H1 (cell line): ENCODE data around the gene SYMPK. TPM values are rescaled to one million over a fixed set of nuclear protein-coding genes. Genes with fewer than 3 reads are reported as not detected.

Source experiments
- CTCF ChIA-PET: fragments of 300-600 bp; sonication (Branson Sonifier 250); formaldehyde crosslinking; loops from one replicate; lab custom pipeline; 2021; ENCODE audit not compliant: partially characterized antibody; lab: Charles Lee
- POLR2A ChIA-PET: fragments of 300-600 bp; sonication (Branson Sonifier 250); formaldehyde crosslinking; loops from one replicate; lab custom pipeline; 2021; ENCODE audit warnings: inconsistent platforms; ENCODE audit not compliant: partially characterized antibody; lab: Charles Lee
- DNase-seq, 2 experiments: peaks; one replicate each; pipeline versions ENCODE4 v3.0.0 to v3.0.0-alpha.2; 2010 to 2022; ENCODE audit warnings: low spot score in 2 of 2, low read depth in 1 of 2, mixed read lengths in 1 of 2
- FAIRE-seq: peaks from 2 replicates; lab custom pipeline; 2011; peaks lifted over from hg19 to GRCh38; lab: Jason Lieb, UNC
- H2AFZ ChIP-seq: 2 replicates; pipeline ENCODE4 v1.8.1; 2012; ENCODE audit warnings: low read length, inconsistent platforms
- H2AK5ac ChIP-seq: 2 replicates; pipeline ENCODE4 v1.6.1; 2013; ENCODE audit warnings: low read depth, low read length
- H2BK120ac ChIP-seq: replicated peaks from 2 replicates; pipeline ENCODE3; 2013; ENCODE audit warnings: low read depth, low read length, inconsistent platforms
- H2BK12ac ChIP-seq: 2 replicates; pipeline ENCODE4 v1.6.1; 2013; ENCODE audit warnings: low read depth, low read length
- H2BK15ac ChIP-seq: 2 replicates; pipeline ENCODE4 v1.6.1; 2013; ENCODE audit warnings: low read length
- H2BK20ac ChIP-seq: 2 replicates; pipeline ENCODE4 v1.6.1; 2013; ENCODE audit warnings: low read length
- H2BK5ac ChIP-seq: 2 replicates; pipeline ENCODE4 v1.6.1; 2013; ENCODE audit warnings: low read depth, low read length
- H3K14ac ChIP-seq: 2 replicates; pipeline ENCODE4 v1.6.1; 2013; ENCODE audit warnings: inconsistent platforms; ENCODE audit not compliant: insufficient read length
- H3K18ac ChIP-seq: 2 replicates; pipeline ENCODE4 v1.6.1; 2013; ENCODE audit warnings: low read length; ENCODE audit errors: extremely low read depth
- H3K23ac ChIP-seq: 2 replicates; pipeline ENCODE4 v1.6.1; 2013; ENCODE audit warnings: inconsistent platforms; ENCODE audit not compliant: insufficient read length
- H3K23me2 ChIP-seq: 2 replicates; pipeline ENCODE4 v1.6.1; 2013; ENCODE audit warnings: low read depth, low read length
- H3K27ac ChIP-seq: 2 replicates; pipeline ENCODE4 v1.6.1; 2011; ENCODE audit warnings: low read depth, low read length, inconsistent platforms
- H3K27me3 ChIP-seq, 4 experiments: replicated peaks in 1 of 4; 1 replicate in 1 of 4; 2 replicates in 3 of 4; pipeline versions ENCODE4 v1.6.1 to v1.8.1; 2011 to 2013; ENCODE audit warnings: low read length in 3 of 4, mild to moderate bottlenecking in 3 of 4, inconsistent platforms in 2 of 4, mixed read lengths in 2 of 4, moderate library complexity in 1 of 4; ENCODE audit not compliant: control insufficient read depth in 3 of 4, insufficient read depth in 3 of 4; ENCODE audit errors: extremely low read depth in 1 of 4
- H3K36me3 ChIP-seq, 4 experiments: 2 replicates each; pipeline versions ENCODE4 v1.6.1 to v1.8.1; 2011 to 2013; ENCODE audit warnings: mild to moderate bottlenecking in 4 of 4, low read length in 3 of 4, moderate library complexity in 2 of 4, control low read depth in 1 of 4, inconsistent platforms in 1 of 4; ENCODE audit not compliant: insufficient read depth in 4 of 4, control insufficient read depth in 2 of 4
- H3K4ac ChIP-seq: replicated peaks from 2 replicates; pipeline ENCODE3; 2013; ENCODE audit warnings: low read length, low read depth, mixed read lengths, inconsistent platforms; ENCODE audit not compliant: insufficient read length
- H3K4me1 ChIP-seq, 4 experiments: replicated peaks in 1 of 4; 1 replicate in 1 of 4; 2 replicates in 3 of 4; pipeline versions ENCODE4 v1.6.1 to v1.8.1; 2011 to 2013; ENCODE audit warnings: low read length in 3 of 4, inconsistent platforms in 2 of 4, mixed read lengths in 1 of 4; ENCODE audit not compliant: insufficient read depth in 4 of 4, control insufficient read depth in 3 of 4
- H3K4me2 ChIP-seq, 2 experiments: 2 replicates each; pipeline versions ENCODE4 v1.6.1 to v1.8.1; 2011 to 2013; ENCODE audit warnings: low read depth in 2 of 2, low read length in 2 of 2, control low read depth in 1 of 2, inconsistent platforms in 1 of 2, mild to moderate bottlenecking in 1 of 2; ENCODE audit not compliant: insufficient read depth in 1 of 2
- H3K4me3 ChIP-seq, 4 experiments: fragments of 200-600, 300-600 bp in 1 of 4; sonication (generic), shearing (Covaris generic), sonication (Bioruptor Twin) in 1 of 4; 2 replicates each; pipeline versions ENCODE4 v1.5.1 to v1.8.1; 2011 to 2016; ENCODE audit warnings: low read length in 4 of 4, low read depth in 3 of 4, control low read depth in 2 of 4, inconsistent platforms in 2 of 4, mild to moderate bottlenecking in 2 of 4, mixed read lengths in 1 of 4, moderate library complexity in 1 of 4; ENCODE audit not compliant: insufficient read depth in 2 of 4; ENCODE audit errors: extremely low read depth in 1 of 4
- H3K56ac ChIP-seq: replicated peaks from 2 replicates; pipeline ENCODE3; 2013; ENCODE audit warnings: low read depth, mild to moderate bottlenecking, mixed read lengths, low read length, inconsistent platforms; ENCODE audit not compliant: insufficient read length
- H3K79me1 ChIP-seq: 2 replicates; pipeline ENCODE4 v1.6.1; 2013; ENCODE audit warnings: low read depth, low read length, control low read depth
- H3K79me2 ChIP-seq, 2 experiments: 2 replicates each; pipeline versions ENCODE4 v1.6.1 to v1.8.1; 2012 to 2013; ENCODE audit warnings: low read length in 2 of 2, mild to moderate bottlenecking in 2 of 2, inconsistent platforms in 1 of 2; ENCODE audit not compliant: insufficient read depth in 2 of 2, control insufficient read depth in 1 of 2
- H3K9ac ChIP-seq, 4 experiments: replicated peaks in 1 of 4; 1 replicate in 1 of 4; 2 replicates in 3 of 4; pipeline versions ENCODE4 v1.6.1 to v1.8.1; 2011 to 2013; ENCODE audit warnings: low read depth in 3 of 4, low read length in 3 of 4, control low read depth in 2 of 4, mild to moderate bottlenecking in 2 of 4, moderate library complexity in 2 of 4, inconsistent platforms in 1 of 4; ENCODE audit errors: extremely low read depth in 1 of 4
- H3K9me3 ChIP-seq, 2 experiments: 2 replicates each; pipeline versions ENCODE4 v1.6.1 to v1.8.1; 2012 to 2013; ENCODE audit warnings: mild to moderate bottlenecking in 2 of 2, moderate library complexity in 2 of 2, control low read depth in 1 of 2, inconsistent platforms in 1 of 2, low read depth in 1 of 2, low read length in 1 of 2, mixed read lengths in 1 of 2; ENCODE audit not compliant: insufficient read depth in 2 of 2
- H4K20me1 ChIP-seq, 2 experiments: replicated peaks in 1 of 2; 2 replicates each; pipeline versions ENCODE3 to v1.8.1; 2011 to 2013; ENCODE audit warnings: inconsistent platforms in 2 of 2, low read length in 2 of 2, mild to moderate bottlenecking in 1 of 2; ENCODE audit not compliant: insufficient read depth in 2 of 2, control insufficient read depth in 1 of 2
- H4K5ac ChIP-seq: 2 replicates; pipeline ENCODE4 v1.6.1; 2013; ENCODE audit warnings: low read length, low read depth, mixed read lengths, inconsistent platforms; ENCODE audit not compliant: insufficient read length
- H4K8ac ChIP-seq: 2 replicates; pipeline ENCODE4 v1.8.0; 2013; ENCODE audit warnings: mild to moderate bottlenecking, moderate library complexity, low read length, inconsistent platforms; ENCODE audit not compliant: insufficient read depth; ENCODE audit errors: extremely low read depth
- H4K91ac ChIP-seq: replicated peaks from 2 replicates; pipeline ENCODE3; 2013; ENCODE audit warnings: low read length, mixed read lengths, inconsistent platforms; ENCODE audit not compliant: insufficient read length
- ATF2 ChIP-seq: IDR thresholded peaks from 2 replicates; pipeline ENCODE4 v1.6.1; 2012; ENCODE audit warnings: low read length, inconsistent platforms
- FOSL1 ChIP-seq: IDR thresholded peaks from 2 replicates; pipeline ENCODE4 v1.6.1; 2011; ENCODE audit warnings: mild to moderate bottlenecking, low read depth, low read length, moderate library complexity; ENCODE audit not compliant: insufficient read depth
- GABPA ChIP-seq: IDR thresholded peaks from 2 replicates; pipeline ENCODE4 v1.6.1; 2011; ENCODE audit warnings: mild to moderate bottlenecking, low read length, moderate library complexity, borderline replicate concordance; ENCODE audit not compliant: insufficient read depth
- NANOG ChIP-seq: IDR thresholded peaks from 2 replicates; pipeline ENCODE4 v1.6.1; 2011; ENCODE audit warnings: low read length, low read depth, mild to moderate bottlenecking, inconsistent platforms; ENCODE audit not compliant: insufficient read depth, poor library complexity, severe bottlenecking
- RAD21 ChIP-seq, 2 experiments: IDR thresholded peaks in 1 of 2; conservative IDR thresholded peaks in 1 of 2; 2 replicates each; pipeline ENCODE4 v1.6.1; 2011; ENCODE audit warnings: low read depth in 2 of 2, low read length in 2 of 2, improper control_type of control experiment in 1 of 2, inconsistent platforms in 1 of 2, mild to moderate bottlenecking in 1 of 2, moderate library complexity in 1 of 2
- SIRT6 ChIP-seq: IDR thresholded peaks from one replicate; pipeline ENCODE4 v1.7.1; 2012; ENCODE audit warnings: low read length, inconsistent platforms
- SUZ12 ChIP-seq: fragments of 200-600 bp; sonication (generic); IDR thresholded peaks from 2 replicates; pipeline ENCODE4 v1.6.1; 2012; ENCODE audit warnings: mild to moderate bottlenecking, inconsistent platforms, low read length, moderate library complexity, mixed read lengths
- TEAD4 ChIP-seq: IDR thresholded peaks from 2 replicates; pipeline ENCODE4 v1.6.1; 2012; ENCODE audit warnings: low read depth, low read length, inconsistent platforms, mixed read lengths
- WGBS, 2 experiments: shearing (Covaris generic) in 1 of 2; methylation state at CpG; one replicate each; pipeline versions ENCODE4 v1.1.6 to v1.1.7; 2013 to 2015; ENCODE audit warnings: low lambda C conversion rate in 2 of 2, mixed read lengths in 2 of 2, inconsistent platforms in 1 of 2, low coverage in 1 of 2, missing lambda C conversion rate in 1 of 2; ENCODE audit not compliant: insufficient replicate concordance in 2 of 2, insufficient coverage in 1 of 2, insufficient read length in 1 of 2; ENCODE audit errors: extremely low coverage in 1 of 2, missing lambda C conversion rate in 1 of 2; 5-methylcytosine and 5-hydroxymethylcytosine counted together
- polyA plus RNA-seq, 7 experiments: library from polyadenylated mRNA; depleted of rRNA in 3 of 7; stranded (reverse) in 5 of 7; unstranded in 2 of 7; fragments of >200 nt in 5 of 7; fragments of 200-250 nt in 2 of 7; gene quantifications; 1 replicate in 5 of 7; 2 replicates in 1 of 7; 4 replicates in 1 of 7; pipeline versions ENCODE4 v1.2.1 to v1.2.3, GENCODE V29; 2011 to 2013; ENCODE audit warnings: missing spikeins in 2 of 7, mixed read lengths in 2 of 7
- total RNA-seq: library from RNA; stranded (reverse); fragmentation: NEBNext Ultra II Directional; extraction: Animal tissue kit (Norgen Biotek cat#: 25700); gene quantifications from 2 replicates; pipeline ENCODE4 v1.2.1, GENCODE V29; 2021

Gene SYMPK
- total and polyA plus RNA-seq, 2 of the 8 experiments (the other 6 are each of a cell fraction or from before 2014, with no cell fraction given), result 93.6 to 99.5 TPM

GRCh38 chr19:45825917-45826893 is 36.7 kb downstream of the SYMPK start:
- Histone ChIP-seq H2AK5ac (no peak overlapping the region), H3K18ac (no peak overlapping the region), H2AFZ (no peak overlapping the region), H2BK120ac (no peak overlapping the region), H3K9me3 (no peaks in the 10 kb centered on the region), H4K91ac (no peak overlapping the region), H4K20me1 (peaks cover 5 to 16% of the 10 kb centered on the region in 2 experiments), H3K56ac (no peak overlapping the region), H4K8ac (no peak overlapping the region), H3K9ac (no peak overlapping the region), H3K79me2 (no peaks in the 10 kb centered on the region), H3K4me2 (no peak overlapping the region), H3K36me3 (peaks cover 49 to 72% (median 68%) of the 10 kb centered on the region in 4 experiments), H2BK20ac (no peak overlapping the region), H3K79me1 (no peaks in the 10 kb centered on the region), H2BK12ac (no peak overlapping the region), H3K4me3 (no peak overlapping the region), H3K14ac (no peak overlapping the region), H3K27ac (no peak overlapping the region), H2BK15ac (no peak overlapping the region), H3K4me1 (no peaks in the 10 kb centered on the region), H3K4ac (no peak overlapping the region), H3K23ac (no peak overlapping the region), H3K23me2 (0 out of 2 replicates have a peak, but pooled peaks cover 1% of the 10 kb centered on the region), H4K5ac (no peak overlapping the region), H3K27me3 (no peaks in the 10 kb centered on the region), H2BK5ac (no peak overlapping the region)
- no peak for FAIRE-seq
- DNase-seq, result no peak
- CTCF ChIA-PET, result interaction anchor here (0.7 to 5.3 kb wide), 7 partner anchors 8 to 248 kb away, joined by 3 to 42 read pairs (median 3); no protein-coding TSS in a partner anchor
- POLR2A ChIA-PET, result interaction anchor here (1.0 to 2.6 kb wide), 13 partner anchors 9 to 134 kb away, joined by 3 to 11 read pairs (median 3); partner anchors contain the start of genes RSPH6A, SIX5 and SNRPD2
- 88% methylated on average over 22 of the region's 22 CpGs; no CpG with 5 or more reads in 1 of the 2 experiments for WGBS, 2 experiments
- TF ChIP-seq RAD21 (IDR thresholded peaks at IDR 0.05 in 1 of 2, conservative IDR thresholded peaks at IDR 0.05 in 1 of 2; ENCODE audit: low read depth in 2 of 2, low read length in 2 of 2) (no peak), SIRT6 (no peak), ATF2 (no peak), FOSL1 (no peak), TEAD4 (no peak), GABPA (no peak), SUZ12 (no peak), NANOG (no peak)
